OCI-LY7 (cell line): ENCODE data around the gene C19orf25. TPM values are rescaled to one million over a fixed set of nuclear protein-coding genes. Genes with fewer than 3 reads are reported as not detected.

Source experiments
- BruUV-seq: library from RNA; stranded (reverse); fragments of 400-500 nt; replicated peaks from 2 replicates; lab custom pipeline; 2021; lab: Mats Ljungman, UMichigan
- CTCF ChIA-PET: fragments of 300-600 bp; sonication (Branson Sonifier 250); formaldehyde crosslinking; loops from one replicate; lab custom pipeline; 2022; ENCODE audit warnings: antibody characterized with exemption; ENCODE audit not compliant: unreplicated experiment; lab: Charles Lee
- POLR2A ChIA-PET: fragments of 300-600 bp; sonication (Branson Sonifier 250); formaldehyde crosslinking; loops from one replicate; lab custom pipeline; 2022; ENCODE audit warnings: antibody characterized with exemption; lab: Charles Lee
- DNase-seq: peaks from one replicate; pipeline ENCODE4 v3.0.0-alpha.2; 2015; ENCODE audit warnings: low spot score
- H2AFZ ChIP-seq: fragments of 200-600 bp; sonication (generic), shearing (Covaris generic); 2 replicates; pipeline ENCODE4 v1.6.1; 2014; ENCODE audit warnings: mild to moderate bottlenecking, antibody characterized with exemption, low read length, moderate library complexity
- H3K27ac ChIP-seq: fragments of 200-600 bp; sonication (generic); 2 replicates; pipeline ENCODE4 v1.5.1; 2014; ENCODE audit warnings: mixed run types, low read depth, mild to moderate bottlenecking, moderate library complexity, low read length, inconsistent platforms; ENCODE audit not compliant: poor library complexity, severe bottlenecking
- H3K36me3 ChIP-seq: fragments of 200-600 bp; sonication (generic); 2 replicates; pipeline ENCODE4 v1.6.1; 2014; ENCODE audit warnings: mild to moderate bottlenecking, antibody characterized with exemption, low read length, moderate library complexity, mixed read lengths; ENCODE audit not compliant: insufficient read depth
- H3K4me1 ChIP-seq: fragments of 200-600 bp; sonication (generic); 2 replicates; pipeline ENCODE4 v1.5.1; 2014; ENCODE audit warnings: mild to moderate bottlenecking, low read length; ENCODE audit not compliant: insufficient read depth, poor library complexity, severe bottlenecking
- H3K4me2 ChIP-seq: fragments of 200-600 bp; sonication (generic); 2 replicates; pipeline ENCODE4 v1.6.1; 2014; ENCODE audit warnings: mild to moderate bottlenecking, low read length
- H3K4me3 ChIP-seq: fragments of 200-600 bp; sonication (generic); 2 replicates; pipeline ENCODE4 v1.5.1; 2014; ENCODE audit warnings: mild to moderate bottlenecking, low read depth, low read length; ENCODE audit not compliant: poor library complexity, severe bottlenecking
- H3K79me2 ChIP-seq: fragments of 200-600 bp; sonication (generic); 2 replicates; pipeline ENCODE4 v1.6.1; 2016; ENCODE audit warnings: low read depth, mild to moderate bottlenecking, low read length, moderate library complexity, mixed read lengths; ENCODE audit not compliant: insufficient read depth
- H3K9me2 ChIP-seq: fragments of 200-600 bp; sonication (generic); 2 replicates; pipeline ENCODE4 v1.6.1; 2016; ENCODE audit warnings: mild to moderate bottlenecking, low read length, mixed read lengths; ENCODE audit not compliant: insufficient read depth
- H3K9me3 ChIP-seq: fragments of 200-600 bp; sonication (generic); 2 replicates; pipeline ENCODE4 v1.6.1; 2014; ENCODE audit warnings: mild to moderate bottlenecking, mixed run types, low read length, mixed read lengths
- H4K20me1 ChIP-seq: fragments of 200-600 bp; sonication (generic); 2 replicates; pipeline ENCODE4 v1.6.1; 2014; ENCODE audit warnings: mild to moderate bottlenecking, antibody characterized with exemption, low read length, moderate library complexity, mixed read lengths; ENCODE audit not compliant: insufficient read depth
- EZH2phosphoT487 ChIP-seq: fragments of 200-600 bp; sonication (generic); IDR thresholded peaks from 2 replicates; pipeline ENCODE4 v1.6.1; 2018; ENCODE audit warnings: low read depth, borderline replicate concordance, mild to moderate bottlenecking, mixed run types, antibody characterized with exemption, low read length, moderate library complexity, mixed read lengths
- intact Hi-C: fragments of 100-400 bp; cut with micrococcal nuclease; formaldehyde crosslinking; loops from one replicate; pipeline ENCODE4 v1.10.0; 2022; ENCODE audit not compliant: unreplicated experiment
- total RNA-seq, 2 experiments: library from RNA; depleted of rRNA in 1 of 2; stranded (reverse); fragments of >200 nt in 1 of 2; shearing (Covaris generic) in 1 of 2; gene quantifications; 2 replicates each; pipeline ENCODE4 v1.2.3, GENCODE V29; 2014 to 2022
- TF ChIP-seq, protein P1 (sequence below): fragments of 200-600 bp; sonication (generic); conservative IDR thresholded peaks from 2 replicates; pipeline ENCODE4 v1.5.1; 2014; ENCODE audit warnings: mild to moderate bottlenecking, antibody characterized with exemption, low read length, moderate library complexity, mixed read lengths

Gene C19orf25
- total RNA-seq, 2 experiments from 2014 or later = 45.6 to 58.6 TPM

DNA sequence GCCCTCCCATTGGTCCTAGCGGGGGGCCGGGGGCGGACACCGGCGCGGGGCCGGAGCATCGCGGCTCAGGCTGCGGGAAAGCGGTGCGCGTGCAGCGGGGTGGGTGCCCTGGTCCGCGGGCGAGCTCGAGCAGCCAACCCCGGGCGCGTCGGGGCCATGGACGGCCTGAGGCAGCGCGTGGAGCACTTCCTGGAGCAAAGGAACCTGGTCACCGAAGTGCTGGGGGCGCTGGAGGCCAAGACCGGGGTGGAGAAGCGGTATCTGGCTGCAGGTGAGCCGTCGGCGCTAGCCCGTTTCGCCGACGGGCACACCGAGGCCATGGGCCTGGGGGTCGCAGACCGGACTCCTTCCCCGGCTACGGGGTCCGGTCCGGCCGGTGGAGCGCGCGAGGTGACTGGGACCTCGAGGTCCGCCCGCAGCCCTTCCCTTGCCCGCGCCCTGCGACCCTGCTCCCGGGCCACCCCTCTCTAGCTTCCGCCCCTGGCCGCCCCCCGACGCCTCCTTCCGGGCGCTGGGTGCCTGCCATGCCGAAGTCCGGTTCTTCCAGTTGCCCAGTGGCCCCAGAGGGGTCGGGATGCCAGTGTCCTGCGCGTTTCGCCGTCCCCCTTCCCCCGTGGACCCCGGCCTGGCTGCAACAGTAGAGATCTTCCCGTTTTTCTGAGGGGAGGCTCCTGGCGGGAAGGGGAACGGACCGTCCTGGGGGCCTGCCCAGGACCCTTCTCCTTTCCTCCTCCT, 12.3 kb upstream of the C19orf25 start, which contains the start of gene REEP6:
Gene REEP6 (plus strand): TSS at position 68 of the 735 bp plus-strand sequence. CDS start 89 bp downstream, at position 157.
- BruUV-seq = no TSS peak
- Histone ChIP-seq H3K9me2 (no peaks in the 10 kb centered on the region), H3K79me2 (no peaks in the 10 kb centered on the region), H3K27ac (peak within 1 kb of the TSS; percentile 34), H3K4me3 (peak within 1 kb of the TSS; percentile 68), H3K4me2 (peak within 1 kb of the TSS; percentile 82), H3K9me3 (no peaks in the 10 kb centered on the region), H3K36me3 (no peaks in the 10 kb centered on the region), H2AFZ (peak within 1 kb of the TSS; percentile 61), H4K20me1 (no peaks in the 10 kb centered on the region), H3K4me1 (peaks cover 16% of the 10 kb centered on the region)
- TF ChIP-seq, protein P1, sequence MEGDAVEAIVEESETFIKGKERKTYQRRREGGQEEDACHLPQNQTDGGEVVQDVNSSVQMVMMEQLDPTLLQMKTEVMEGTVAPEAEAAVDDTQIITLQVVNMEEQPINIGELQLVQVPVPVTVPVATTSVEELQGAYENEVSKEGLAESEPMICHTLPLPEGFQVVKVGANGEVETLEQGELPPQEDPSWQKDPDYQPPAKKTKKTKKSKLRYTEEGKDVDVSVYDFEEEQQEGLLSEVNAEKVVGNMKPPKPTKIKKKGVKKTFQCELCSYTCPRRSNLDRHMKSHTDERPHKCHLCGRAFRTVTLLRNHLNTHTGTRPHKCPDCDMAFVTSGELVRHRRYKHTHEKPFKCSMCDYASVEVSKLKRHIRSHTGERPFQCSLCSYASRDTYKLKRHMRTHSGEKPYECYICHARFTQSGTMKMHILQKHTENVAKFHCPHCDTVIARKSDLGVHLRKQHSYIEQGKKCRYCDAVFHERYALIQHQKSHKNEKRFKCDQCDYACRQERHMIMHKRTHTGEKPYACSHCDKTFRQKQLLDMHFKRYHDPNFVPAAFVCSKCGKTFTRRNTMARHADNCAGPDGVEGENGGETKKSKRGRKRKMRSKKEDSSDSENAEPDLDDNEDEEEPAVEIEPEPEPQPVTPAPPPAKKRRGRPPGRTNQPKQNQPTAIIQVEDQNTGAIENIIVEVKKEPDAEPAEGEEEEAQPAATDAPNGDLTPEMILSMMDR = no peak
- TF ChIP-seq EZH2phosphoT487 = no peak
- DNase-seq = no peak
- ChIA-PET CTCF (interaction anchor here (0.6 kb wide), 1 partner anchor 328 kb away, joined by 4 read pairs; no protein-coding TSS in a partner anchor), POLR2A (no interaction called here)
- intact Hi-C loops = no loop called here

DNA sequence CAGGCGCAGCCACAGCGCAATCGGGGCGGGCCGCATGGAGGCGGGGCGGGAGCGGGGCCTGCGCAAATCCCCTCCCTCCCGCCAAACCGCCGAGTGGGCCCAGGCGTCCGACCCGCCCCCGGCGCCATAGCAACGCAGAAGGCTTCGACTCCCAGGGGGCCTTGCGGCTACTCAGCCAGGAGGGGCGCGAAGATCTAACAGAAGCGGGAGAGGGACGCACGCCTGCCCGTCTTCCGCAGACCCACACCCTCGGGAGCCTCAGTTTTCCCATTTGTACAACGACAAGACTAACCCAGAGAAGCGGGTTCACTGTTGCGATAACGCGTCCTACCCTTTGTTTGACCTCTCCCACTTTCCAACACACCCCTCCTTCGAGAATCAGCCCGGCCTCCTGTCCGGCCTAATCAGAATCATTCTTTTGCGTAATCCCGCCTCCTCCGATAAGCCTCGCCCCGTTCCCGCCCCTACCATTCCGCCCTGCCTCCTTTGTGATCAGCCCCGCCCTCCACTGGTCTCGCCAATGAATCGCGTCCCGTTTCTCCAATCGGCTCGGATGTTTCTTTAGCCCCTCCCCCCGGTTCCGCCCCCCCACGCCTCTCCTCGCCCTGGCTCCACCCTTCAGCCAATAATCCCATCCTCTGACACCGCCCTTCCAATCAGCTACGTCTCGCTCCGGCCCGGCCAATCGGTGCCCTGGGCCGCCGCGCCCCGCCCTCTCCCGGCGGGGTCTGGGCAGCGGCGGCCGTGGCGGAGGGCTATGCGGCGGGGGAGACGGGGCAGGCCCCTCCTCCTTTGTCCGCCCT, 11.5 kb upstream of the C19orf25 start, which contains the start of gene PCSK4:
Gene PCSK4 (minus strand): TSS at position 40 of the 803 bp plus-strand sequence. CDS start 4 bp downstream, at position 36.
- H3K36me3 ChIP-seq = no peaks in the 10 kb centered on the region
- POLR2A ChIA-PET = interaction anchor here (0.6 kb wide), 1 partner anchor 58 kb away, joined by 3 read pairs; no protein-coding TSS in a partner anchor
- intact Hi-C loops = no loop called here
- H2AFZ ChIP-seq = peak within 1 kb of the TSS; percentile 61
- H3K4me2 ChIP-seq = peak within 1 kb of the TSS; percentile 82
- no TSS peak for BruUV-seq
- DNase-seq = peak; percentile 98
- H3K79me2 ChIP-seq = no peaks in the 10 kb centered on the region
- peak within 1 kb of the TSS; percentile 34 for H3K27ac ChIP-seq
- CTCF ChIA-PET = interaction anchor here (0.6 kb wide), 1 partner anchor 328 kb away, joined by 4 read pairs; no protein-coding TSS in a partner anchor
- TF ChIP-seq EZH2phosphoT487 = no peak
- TF ChIP-seq, protein P1 = no peak
- peak within 1 kb of the TSS; percentile 68 for H3K4me3 ChIP-seq
- no peaks in the 10 kb centered on the region for H4K20me1 ChIP-seq
- H3K4me1 ChIP-seq = peaks cover 16% of the 10 kb centered on the region
- no peaks in the 10 kb centered on the region for H3K9me3 ChIP-seq
- no peaks in the 10 kb centered on the region for H3K9me2 ChIP-seq
